ENCODE results near the gene IQSEC1.

The IQSEC1 gene

DNA sequence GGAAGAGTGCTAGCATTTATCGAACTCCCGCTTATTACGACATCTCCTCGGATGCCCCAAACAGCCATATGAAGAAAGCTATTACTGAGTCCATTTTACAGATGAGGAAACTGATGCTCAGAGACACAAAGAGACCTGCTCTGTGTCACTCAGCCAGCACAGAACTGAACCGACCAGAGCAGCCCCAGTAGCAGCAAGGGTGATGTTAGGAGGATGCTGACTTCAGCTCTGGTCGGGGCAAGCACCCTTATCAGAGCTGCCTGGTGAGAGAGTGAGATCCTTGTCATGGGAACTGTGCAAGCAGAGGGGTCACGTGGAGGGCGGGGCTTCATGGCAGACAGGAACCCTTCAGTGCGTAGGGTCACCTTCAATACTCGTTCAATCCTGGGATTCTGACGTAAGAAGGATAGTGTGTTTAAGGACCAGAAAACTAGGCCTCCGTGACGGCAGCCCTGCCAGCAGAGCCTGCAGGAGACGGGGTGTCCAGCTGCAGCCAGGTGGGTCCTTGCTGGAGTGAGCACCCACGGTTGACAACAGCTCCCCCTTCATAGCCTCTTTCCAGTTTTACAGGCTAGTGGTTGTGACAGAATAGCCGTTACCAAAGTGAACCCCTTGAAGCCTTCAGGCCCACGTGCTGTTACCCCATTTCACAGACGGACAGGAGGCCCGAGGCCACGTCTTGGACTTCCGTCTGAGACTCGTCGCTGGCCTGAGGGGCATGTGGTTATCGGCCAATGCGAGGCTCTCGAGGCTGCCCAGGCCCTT, 12.0 kb upstream of the IQSEC1 start:
- no peak for DNase-seq

DNA sequence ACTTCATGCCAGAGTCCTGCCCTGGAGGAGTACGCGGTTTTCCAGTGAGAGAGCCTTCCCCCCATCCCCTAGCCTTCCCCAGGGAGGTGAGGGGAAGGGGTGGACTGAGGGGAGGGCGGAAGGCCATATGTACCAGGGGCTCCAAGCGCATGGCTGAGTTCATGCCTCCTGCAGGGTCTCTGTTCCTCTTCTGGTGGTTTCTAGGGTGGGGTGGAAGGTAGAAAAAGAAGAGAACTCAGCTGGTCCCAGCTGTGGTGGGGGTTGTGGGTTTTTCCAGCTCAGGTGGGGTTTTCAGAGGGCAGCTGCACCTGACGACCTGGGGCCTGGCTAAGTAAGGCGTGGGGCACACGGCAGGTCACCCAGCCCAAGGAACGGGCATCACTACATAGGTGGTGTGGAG, 10.7 kb upstream of the IQSEC1 start:
- DNase-seq: no peak

DNA sequence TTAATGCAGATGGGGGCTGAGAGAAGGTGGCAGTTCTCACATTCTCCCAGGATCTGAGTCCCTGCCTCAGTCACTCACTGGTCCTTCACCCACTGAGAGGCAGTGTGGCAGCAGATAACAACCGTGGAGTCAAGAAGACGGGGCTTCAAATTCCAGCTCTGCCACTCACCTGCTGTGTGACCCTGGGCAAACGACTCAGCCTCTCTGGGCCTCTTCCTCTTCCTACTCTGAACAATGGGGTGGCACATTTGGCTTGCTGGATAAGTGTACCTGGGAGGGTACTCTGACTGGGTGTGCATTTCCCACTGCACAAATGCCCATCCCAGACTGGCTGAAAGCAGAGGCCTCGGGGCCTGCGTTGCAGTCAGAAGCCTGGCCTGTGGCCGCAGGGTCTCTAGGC, 10.0 kb upstream of the IQSEC1 start:
- no peak for DNase-seq

DNA sequence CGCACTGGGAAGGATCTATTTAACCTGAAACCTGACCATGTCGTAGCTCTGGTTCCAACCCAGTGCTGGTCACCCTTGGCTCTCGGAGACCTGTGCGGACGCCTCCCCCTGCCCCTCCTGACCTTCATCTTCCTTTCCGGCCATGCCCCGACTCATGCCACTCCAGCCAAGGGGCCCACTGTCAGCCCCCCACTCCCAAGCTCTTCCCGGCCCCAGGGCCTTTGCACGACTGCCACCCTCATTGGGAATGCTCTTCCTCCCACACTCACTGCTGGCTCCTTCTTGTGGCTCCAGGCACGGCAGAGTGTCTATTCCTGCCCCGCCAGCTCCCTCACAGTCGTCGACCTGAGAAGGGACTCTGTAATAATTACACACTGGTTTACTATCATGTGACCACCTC, 9.4 kb upstream of the IQSEC1 start:
- DNase-seq: no peak

DNA sequence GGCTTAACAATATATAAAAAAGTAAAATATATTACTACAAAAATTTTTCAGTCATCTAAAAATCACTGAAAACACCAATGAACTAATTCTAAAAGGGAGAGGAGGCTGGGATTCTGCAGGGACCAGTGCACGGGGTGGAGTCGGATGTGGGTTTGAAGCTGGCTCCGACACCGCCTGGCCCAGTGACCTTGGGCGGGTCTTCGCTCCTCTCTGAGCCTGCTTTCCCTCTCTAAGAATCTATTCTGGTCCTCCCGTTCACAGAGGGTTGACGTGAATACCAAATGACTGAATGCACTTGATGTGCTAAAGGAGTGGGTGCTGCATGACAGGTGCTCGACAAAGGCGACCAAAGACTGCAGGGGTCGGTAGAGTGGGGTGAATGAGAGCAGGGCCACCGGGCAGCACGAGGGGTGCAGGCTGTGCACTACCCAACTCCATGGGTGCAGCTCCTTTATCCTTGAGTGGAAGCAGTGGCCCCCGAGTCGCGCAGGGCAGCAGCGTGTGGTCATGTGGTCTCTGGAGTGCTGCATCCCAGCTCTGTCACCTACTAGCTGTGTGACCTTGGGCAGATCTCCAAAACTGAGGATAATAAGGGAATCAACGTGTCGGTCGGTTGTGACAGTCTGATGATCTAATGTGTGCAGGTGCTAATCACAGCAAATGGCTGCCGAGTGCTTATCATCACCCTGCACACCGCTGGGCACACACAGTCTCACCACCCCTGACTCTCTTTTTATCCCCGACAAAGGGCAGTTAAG, 8.6 kb upstream of the IQSEC1 start:
- no peak for DNase-seq

DNA sequence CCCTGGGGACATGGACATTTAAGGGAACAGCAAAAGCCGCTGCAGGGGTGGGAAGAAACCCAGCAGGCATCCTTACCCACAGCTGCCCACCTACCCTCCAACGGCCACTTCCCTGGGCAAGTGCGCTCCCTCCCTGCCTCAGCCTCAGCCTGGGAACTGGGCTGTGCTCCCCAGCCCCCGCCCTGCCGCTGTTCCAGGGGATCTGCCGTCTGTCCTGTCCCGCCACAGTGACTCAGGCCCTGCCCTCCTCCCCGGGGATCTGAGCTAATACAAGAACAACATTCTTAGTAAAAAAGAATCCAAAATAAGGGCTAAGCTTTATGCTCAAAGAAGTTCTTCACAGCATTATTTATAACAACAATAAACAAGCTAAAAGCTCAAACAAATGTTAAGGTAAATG, 7.4 kb upstream of the IQSEC1 start:
- DNase-seq: no peak

DNA sequence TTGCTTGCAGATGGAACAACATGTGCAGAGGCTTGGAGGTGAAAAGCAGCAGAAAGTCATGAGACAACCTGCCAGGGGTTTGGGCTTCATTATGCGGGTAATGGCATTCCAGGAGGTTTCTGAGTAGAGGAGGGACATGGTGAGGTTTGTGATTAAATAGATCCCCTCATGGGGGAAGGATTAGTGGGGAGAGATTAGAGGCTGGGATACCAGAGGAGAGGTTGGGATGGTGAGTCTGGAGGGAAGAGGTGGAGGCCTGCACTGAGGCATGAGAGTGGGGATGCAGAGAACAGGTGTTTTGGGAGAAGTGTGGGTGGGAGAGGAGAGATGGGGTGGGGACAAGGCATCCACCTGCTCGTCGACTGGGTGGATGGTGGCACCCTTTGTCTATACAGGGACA, 6.8 kb upstream of the IQSEC1 start:
- DNase-seq: no peak

DNA sequence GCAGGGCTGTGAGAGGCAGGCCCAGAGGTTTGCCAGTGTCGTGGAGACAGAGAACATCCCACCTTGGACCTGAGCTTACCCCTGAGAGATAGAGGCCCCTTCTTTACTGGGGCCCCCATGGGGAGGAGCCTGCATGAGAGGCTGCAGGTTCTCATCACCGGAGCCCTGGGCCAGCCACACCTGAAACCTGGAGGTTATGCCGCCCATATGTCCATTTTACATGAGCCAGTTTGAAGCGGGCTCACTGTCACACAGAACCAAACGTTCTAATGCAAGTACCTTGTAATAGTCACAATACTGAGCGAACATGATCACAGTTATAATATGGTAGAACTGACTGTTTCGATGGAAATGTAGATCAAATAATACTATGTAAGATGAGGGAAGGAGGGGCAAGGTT, 6.3 kb upstream of the IQSEC1 start:
- DNase-seq: no peak

DNA sequence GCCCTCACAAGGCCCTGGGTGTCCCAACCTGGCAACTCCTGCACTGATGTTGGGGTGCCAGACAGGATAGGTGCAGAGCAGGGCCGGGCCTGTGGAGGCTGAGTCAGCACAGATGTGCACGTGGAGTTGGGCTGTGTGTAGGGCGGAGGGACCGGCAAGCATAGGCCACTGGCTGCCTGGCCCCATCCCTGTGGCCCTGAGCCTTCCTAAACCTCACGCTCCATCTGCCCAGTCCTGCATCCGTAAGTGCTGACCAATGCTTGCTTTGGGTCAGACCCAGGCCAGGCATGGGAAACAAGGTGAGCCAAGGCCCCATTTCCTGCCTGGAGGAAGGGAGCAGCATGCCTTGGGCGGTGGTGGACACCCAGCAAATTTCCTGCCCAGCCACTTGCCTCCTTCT, 5.8 kb upstream of the IQSEC1 start:
- no peak for DNase-seq

DNA sequence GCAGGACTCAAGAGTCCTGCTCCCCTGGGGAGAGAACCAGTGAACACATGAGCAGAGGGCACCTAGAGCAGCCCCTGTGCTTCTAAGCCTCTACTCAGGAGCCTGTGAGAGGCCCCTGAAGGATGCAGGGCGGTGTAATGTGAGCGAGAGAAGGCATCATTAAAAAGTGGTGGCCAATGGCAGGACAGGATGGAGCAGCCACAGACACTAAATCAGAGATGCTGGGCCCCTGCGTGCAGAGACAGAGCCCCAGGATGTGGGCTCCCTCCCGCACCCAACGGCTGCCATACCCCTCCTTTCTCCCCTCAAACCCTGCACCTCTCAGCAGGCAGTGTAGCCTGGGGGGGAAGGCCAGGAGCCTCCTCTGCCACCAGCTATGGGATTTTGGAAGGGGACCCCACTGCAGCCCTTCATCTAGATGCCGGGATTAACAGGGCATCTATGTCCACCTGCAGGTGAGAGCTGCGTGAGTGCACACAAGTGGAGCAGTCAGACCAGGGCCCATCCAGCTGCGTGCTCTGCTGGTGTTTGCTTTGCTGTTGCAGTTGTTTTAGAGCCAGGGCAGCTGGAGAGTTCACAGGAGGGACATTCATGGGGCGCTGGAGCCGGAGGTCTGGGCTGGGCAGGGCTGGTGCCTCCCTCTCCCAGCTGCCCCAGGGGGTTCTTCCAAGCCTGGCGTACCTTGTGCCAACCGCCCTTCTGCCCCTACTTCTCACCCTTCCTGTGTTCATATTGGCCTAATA, 5.1 kb upstream of the IQSEC1 start:
- no peak for DNase-seq

DNA sequence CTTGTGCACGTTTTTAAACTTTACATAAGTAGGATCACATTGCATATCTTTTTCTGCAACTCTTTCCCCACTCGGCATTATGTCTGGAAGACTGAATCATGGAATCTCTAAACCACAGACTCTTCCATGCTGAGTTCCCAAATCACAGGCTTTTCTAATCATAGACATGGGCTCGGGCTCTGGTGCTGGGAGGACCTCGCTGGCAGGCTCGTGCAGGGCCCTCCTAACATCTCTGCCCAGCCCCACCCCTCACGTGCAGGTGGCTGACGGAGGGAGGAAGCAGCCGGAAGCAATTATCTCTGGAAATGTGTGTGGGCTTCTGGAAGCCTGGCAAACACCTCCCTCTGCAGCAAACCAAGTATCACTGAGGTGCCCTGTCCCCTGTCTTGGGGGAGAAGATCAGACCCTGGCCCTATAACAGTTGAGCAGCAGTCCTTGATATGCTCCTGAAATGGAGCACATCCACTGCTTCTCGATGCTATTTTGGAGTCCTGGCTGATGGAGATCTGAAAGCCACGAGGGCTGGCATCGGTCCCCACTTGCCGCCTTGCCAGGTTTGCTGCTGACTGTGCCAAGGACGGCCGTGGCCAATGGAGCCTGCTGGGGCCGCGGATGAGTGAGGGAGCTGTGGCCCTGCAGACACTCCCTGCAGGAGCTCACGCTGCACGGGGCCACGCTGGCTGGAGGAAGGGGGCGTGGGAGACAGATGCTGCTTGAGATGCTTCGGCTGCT, 4.4 kb upstream of the IQSEC1 start:
- no peak for DNase-seq

DNA sequence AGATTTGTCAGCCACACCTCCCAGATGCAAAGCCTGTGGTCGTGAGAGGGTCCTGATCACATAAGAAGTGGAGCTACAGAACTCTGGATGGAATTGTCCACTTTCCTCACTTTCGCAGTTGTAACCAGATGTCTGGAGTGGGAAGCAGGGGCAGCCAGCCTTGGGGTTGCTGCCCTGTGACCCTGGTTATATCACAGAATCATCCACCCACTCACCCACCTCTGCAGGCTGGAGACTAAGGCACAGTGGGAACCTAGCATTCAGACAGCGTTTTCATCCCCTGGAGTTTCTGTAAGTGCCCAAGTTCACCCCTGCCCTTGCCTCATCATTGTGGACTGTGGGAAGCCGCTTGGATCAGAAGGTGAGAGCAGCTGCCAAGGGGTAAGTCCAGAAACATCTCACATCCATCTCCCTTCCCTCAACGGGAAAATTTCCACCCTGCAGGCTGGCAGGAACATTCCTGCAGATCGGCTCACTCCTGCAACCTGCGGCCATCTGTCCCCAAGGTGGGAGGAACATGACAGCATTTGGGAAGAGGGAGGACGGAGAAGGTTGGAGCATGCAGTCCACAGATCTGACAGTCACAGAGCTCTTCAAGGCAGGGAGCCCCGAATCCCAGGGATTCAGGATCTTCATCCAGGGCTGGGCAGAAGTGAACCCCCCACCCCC, 2.9 kb upstream of the IQSEC1 start:
- DNase-seq: no peak

DNA sequence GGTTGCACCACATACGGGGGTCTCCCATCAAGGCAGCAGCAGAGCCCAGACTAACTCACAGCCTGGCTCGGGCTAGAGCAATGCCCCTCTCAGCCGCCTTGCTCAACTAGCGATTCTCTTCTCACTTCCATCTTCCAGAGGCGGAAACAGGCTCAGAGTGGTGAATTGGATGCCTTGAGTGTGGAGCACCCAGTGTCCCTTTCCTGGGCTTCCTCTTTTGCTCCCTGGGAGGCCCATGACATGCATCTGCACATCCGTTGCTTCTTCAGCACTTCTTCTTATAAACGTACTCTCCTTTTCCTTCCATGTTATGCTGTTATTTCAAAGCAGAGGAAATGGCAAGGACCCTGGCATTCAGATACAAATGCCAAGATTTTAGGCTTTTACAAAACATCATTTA, 2.1 kb upstream of the IQSEC1 start:
- no peak for DNase-seq

DNA sequence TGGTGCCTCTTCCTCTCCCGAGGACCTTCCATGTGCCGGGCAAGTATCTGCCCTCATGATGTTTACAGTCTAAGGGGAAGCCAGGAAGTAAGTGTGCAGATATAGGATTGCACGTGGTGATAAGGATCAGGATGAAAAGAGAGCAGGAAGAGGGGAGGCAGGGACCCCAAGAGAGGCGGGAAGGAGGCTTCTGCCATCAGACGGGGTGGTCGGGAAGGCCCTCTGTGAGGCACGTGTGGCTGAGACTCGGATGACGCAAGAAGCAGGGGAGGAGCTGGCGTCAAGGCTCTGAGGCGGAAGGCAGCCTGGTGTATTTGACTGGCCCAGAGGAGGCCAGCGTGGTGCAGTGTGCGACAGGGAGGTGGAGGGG, 762 bp upstream of the IQSEC1 start:
- DNase-seq: no peak

DNA sequence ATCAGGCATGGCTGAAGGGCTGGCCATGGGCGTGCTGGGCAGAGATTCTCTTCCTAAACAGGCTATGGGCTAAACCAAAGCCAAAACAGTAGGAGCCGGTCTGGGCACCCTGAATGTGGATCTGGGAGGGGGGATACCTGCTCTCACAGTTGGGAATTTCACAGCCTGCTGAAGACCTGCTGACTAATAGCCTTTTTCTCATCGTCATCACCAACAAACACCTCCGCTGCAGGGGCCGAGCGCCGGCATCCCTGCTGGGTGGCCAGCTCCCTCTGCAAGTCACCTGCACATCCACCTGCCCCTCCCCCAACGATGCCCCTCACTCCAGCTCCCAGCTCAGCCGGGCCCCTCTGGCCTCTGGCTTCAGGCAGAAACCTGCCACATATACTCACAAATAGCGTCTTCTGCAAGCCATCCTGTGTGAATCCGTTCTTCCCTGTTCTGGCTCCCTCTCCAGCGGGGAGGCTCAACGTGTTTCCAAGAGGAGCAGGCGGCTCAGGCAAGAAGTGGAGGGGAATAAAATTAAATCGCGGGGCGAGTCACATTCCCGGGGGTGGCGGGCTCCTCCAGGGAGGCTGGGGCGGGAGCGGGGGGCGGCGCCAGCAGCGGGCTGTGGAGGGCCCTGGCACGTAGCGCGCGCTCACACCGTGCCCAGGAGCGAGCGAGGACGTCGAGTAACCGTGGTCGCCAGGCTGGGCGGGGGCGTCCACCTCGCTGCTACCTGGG, 466 bp downstream of the IQSEC1 start:
- no peak for DNase-seq

DNA sequence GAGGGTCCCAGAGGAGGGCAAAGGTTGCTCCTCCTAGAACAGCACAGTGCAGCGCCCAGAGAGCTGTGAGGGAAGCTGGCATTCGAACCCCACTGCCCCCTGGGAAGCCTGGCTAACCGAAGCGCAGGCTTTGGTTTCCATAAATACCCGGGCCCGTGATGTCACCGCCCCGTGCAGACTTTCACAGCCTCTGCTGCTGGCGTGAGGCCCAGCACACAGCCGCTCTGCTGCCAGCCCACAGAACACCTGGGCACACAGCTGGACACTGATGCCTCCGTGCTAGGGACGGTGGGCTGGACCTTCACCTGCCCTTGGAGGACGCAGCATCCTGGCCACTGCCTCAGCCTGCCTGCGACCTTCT, 1.0 kb downstream of the IQSEC1 start:
- DNase-seq: no peak

DNA sequence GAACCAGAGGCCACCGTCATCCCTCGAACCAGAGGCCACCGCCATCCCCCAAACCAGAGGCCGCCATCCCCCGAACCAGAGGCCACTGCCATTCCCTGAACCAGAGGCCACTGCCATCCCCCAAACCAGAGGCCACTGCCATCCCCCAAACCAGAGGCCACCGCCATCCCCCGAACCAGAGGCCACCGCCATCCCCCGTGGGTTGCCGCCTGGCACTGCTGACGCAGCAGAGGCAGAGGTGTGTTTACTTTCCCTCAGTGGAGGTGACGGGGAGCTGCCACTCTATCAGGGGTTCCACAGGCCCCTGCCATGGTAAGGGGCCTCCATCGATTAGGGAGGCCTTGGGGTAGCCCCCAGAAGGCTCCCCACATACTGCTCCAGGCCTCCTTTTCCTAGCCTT, 1.5 kb downstream of the IQSEC1 start:
- no peak for DNase-seq

DNA sequence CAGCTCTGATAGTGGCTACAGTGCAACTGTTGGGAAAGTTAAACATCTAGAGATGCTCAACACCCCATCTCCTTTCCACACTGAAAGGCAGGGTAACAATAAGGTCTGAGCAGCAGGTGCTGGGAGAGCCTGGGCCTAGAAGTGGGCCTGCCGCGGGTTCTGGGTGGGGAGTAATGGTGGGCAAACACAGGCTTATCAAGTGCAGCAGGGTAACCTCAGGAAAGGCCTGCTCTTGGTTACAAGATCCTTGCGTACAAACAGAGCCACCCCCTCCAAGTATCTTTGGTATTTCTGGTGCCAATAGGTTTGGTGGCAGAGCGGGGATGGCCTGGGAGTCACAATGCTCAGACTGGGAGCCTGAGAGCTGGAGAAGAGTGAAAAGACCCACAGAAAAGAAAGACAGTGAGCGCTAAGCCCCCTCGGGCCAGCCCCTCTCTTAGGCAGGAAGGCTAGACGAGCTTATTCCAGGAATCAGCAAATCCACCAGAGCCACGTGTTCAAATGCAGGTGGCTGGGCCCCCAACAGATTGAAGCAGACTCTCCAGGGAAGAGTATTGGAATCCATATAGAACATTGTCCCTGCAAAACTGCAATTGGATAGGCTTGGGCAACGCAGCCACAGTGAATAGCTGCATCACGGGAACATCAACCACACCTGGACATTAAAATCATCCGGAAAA, 2.7 kb downstream of the IQSEC1 start:
- DNase-seq: no peak

DNA sequence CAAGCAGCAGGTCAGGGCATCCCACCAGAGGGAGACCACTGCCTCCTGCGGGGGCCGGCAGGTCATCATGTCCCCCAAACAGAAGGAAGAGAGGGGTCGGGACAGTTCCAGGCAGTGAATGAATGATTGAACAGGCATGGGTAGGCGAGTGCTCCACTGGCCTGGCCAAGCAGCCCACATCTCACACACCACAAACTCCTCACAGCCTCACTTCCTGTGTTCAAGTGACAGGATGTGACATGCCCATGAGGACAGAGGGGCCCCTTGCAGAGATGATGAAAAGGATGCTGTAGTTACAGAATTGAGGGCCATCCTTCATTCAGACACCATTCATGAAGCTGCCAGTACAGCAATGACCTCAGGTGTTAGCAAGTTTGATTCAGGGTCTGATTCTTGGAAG, 3.7 kb downstream of the IQSEC1 start:
- DNase-seq: no peak

DNA sequence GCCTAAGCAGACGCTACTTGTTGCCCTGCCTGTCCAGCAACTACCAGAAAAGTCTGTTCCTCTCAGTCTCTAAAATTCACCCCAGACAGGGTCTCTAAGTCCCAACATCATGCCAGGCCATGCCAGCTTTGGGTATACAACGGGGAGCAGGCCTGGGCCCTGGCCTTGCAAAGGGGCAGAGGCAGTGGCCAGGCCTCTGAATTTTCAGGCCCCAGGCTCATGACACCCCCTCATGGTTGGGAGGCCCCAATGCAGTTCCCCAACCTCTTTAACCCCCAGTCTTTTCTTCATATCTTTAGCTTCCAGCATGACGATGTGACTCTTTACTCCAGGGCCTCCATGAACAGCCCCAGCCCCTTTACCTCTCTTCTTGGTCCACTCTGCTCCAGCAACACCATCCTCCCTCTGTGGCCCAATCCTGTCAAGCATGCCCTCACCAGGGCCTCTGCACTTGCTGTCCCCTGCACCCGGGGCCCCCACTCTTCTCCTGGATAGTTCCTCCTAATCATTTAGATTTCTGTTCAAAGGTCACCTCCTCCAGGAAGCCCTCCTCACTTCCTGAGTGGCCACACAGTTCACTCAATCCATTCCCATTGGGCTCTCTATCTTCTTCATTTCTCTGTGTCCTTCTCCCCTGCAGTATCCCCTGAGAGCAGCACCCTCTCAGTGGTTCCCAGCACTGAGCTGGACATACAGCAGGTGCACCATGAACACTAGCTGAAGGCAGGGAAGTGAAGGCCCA, 4.8 kb downstream of the IQSEC1 start:
- no peak for DNase-seq

DNA sequence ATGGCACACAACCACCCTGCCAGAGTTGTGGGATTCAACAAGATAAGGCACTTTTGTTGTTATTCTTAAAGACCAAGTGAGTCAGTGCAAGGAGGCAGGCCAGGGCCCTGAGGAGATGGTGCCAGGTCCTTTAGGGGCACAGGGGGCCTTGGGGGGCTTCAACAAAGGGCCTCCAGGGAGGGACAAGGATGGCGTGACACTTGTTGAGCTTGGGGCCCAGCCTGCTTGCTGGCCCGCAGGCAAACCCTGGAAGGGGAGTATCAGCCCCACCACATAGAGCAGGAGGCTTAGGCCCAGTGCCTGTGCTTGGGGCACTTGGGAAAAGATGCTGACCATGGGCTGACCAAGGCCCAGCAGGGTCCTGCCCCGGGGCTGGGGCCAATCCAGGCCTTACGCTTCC, 5.5 kb downstream of the IQSEC1 start:
- no peak for DNase-seq

All from effector CD8-positive, alpha-beta T cell (primary cell).